Testis (tissue), 2 donors: ENCODE measurements around the gene HMG20B.

Experiments used
- CTCF ChIP-seq, 3 experiments: fragments of 450-650 bp in 2 of 3; fragments of 200-600 bp in 1 of 3; sonication (generic) in 1 of 3; IDR thresholded peaks; one replicate each; pipeline ENCODE4 v1.5.1; 2016 to 2019; ENCODE audit warnings: antibody characterized with exemption in 3 of 3, mild to moderate bottlenecking in 2 of 3, moderate library complexity in 1 of 3
- POLR2A ChIP-seq: fragments of 450-650 bp; IDR thresholded peaks from one replicate; pipeline ENCODE4 v1.6.1; 2017; ENCODE audit warnings: antibody characterized with exemption, mild to moderate bottlenecking, moderate library complexity

- TF ChIP-seq POLR2A (no peak), CTCF (IDR thresholded peaks at IDR 0.05) (no peak)
These were observed 37.2 kb upstream of the HMG20B start for GRCh38 chr19:3535563-3535965.
